ENCODE data around the gene LTK. TPM values are rescaled to one million over a fixed set of nuclear protein-coding genes. Genes with fewer than 3 reads are reported as not detected.
A peak's percentile ranks its signal among the peaks of the same experiment; 100 is the strongest.

Gene LTK
- total RNA-seq, 3 donors from 2014 or later (not counting 1 experiment from before 2014, with no cell fraction given), result 0.56 to 4.9 (median 1.7) TPM

DNA sequence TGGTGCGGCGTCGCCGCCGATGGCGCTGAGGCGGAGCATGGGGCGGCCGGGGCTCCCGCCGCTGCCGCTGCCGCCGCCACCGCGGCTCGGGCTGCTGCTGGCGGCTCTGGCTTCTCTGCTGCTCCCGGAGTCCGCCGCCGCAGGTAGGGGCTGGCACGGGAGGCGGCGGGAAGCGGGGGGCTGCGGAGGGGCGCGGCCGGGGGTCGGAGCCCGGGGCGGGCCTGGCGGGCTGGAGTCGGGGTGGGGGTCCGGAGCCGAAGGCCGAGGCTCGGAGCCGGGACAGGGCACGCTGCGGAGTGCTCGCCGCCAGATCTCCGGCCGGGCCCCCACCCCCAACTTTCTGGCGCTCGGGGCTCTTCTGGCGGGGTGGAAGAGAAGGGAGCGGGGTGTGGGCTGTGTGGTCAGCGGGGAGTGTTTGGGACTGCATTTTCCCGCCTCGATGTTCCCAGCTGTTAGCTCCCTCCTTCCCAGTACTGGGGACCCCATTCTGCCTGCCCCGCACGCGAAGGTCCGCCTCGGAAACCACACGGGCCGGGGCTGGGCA, 45.7 kb upstream of the LTK start:
- Histone ChIP-seq H3K9me3 (ENCODE audit: control insufficient read depth, insufficient read depth, low read length) (no peaks in the 10 kb centered on the region), H3K27ac (ENCODE audit: low read length) (no peak overlapping the region), H3K27me3 (ENCODE audit: control insufficient read depth, insufficient read depth, low read length) (peaks cover 23% of the 10 kb centered on the region), H3K4me3 (ENCODE audit: low read length) (no peak overlapping the region), H3K4me1 (ENCODE audit: control insufficient read depth, insufficient read depth, low read length) (peaks cover 21% of the 10 kb centered on the region), H3K36me3 (ENCODE audit: control insufficient read depth, insufficient read depth, low read length) (no peaks in the 10 kb centered on the region)
- peak in 1 of 3 donors; percentile 36 for ATAC-seq
- Mint-ChIP-seq H3K27me3 (ENCODE audit: low read depth in 2 of 2) (peaks cover 0 to 29% of the 10 kb centered on the region in 2 donors), H3K4me1 (peaks cover 11 to 26% of the 10 kb centered on the region in 2 donors), H3K36me3 (no peaks in the 10 kb centered on the region), H3K9me3 (no peaks in the 10 kb centered on the region), H3K4me3 (peak overlapping the region; percentile 90), H3K27ac (peak overlapping the region; percentile 56 to 95)
- intact Hi-C loops (cut with micrococcal nuclease), result loop anchor here (5.0 kb wide), 3 partner anchors 43 to 343 kb away; partner anchors contain the start of gene MAPKBP1
- TF ChIP-seq, protein P1, sequence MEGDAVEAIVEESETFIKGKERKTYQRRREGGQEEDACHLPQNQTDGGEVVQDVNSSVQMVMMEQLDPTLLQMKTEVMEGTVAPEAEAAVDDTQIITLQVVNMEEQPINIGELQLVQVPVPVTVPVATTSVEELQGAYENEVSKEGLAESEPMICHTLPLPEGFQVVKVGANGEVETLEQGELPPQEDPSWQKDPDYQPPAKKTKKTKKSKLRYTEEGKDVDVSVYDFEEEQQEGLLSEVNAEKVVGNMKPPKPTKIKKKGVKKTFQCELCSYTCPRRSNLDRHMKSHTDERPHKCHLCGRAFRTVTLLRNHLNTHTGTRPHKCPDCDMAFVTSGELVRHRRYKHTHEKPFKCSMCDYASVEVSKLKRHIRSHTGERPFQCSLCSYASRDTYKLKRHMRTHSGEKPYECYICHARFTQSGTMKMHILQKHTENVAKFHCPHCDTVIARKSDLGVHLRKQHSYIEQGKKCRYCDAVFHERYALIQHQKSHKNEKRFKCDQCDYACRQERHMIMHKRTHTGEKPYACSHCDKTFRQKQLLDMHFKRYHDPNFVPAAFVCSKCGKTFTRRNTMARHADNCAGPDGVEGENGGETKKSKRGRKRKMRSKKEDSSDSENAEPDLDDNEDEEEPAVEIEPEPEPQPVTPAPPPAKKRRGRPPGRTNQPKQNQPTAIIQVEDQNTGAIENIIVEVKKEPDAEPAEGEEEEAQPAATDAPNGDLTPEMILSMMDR (IDR thresholded peaks at IDR 0.05), result no peak
- WGBS (ENCODE audit: insufficient coverage), result under 1% methylated on average over 60 of the region's 60 CpGs
- no peak for DNase-seq

GRCh38 chr15:41558400-41559238, 45.0 kb upstream of the LTK start, which contains the start of gene TYRO3:
Gene TYRO3, plus strand, starts transcription at chr15:41559212. Its CDS starts 46 bp downstream, at chr15:41559258.
- Mint-ChIP-seq H3K36me3 (no peaks in the 10 kb centered on the region), H3K27ac (peak within 1 kb of the TSS; percentile 90 to 95), H3K4me1 (peaks cover 11 to 26% of the 10 kb centered on the region in 2 donors), H3K27me3 (ENCODE audit: low read depth in 2 of 2) (peaks cover 0 to 29% of the 10 kb centered on the region in 2 donors), H3K4me3 (peak within 1 kb of the TSS; percentile 94), H3K9me3 (no peaks in the 10 kb centered on the region)
- Histone ChIP-seq H3K4me3 (ENCODE audit: low read length) (peak within 1 kb of the TSS; percentile 7), H3K27ac (ENCODE audit: low read length) (peak within 1 kb of the TSS; percentile 10), H3K4me1 (ENCODE audit: control insufficient read depth, insufficient read depth, low read length) (peaks cover 21% of the 10 kb centered on the region), H3K9me3 (ENCODE audit: control insufficient read depth, insufficient read depth, low read length) (no peaks in the 10 kb centered on the region), H3K27me3 (ENCODE audit: control insufficient read depth, insufficient read depth, low read length) (peaks cover 23% of the 10 kb centered on the region), H3K36me3 (ENCODE audit: control insufficient read depth, insufficient read depth, low read length) (no peaks in the 10 kb centered on the region)
- 1% methylated on average over 81 of the region's 81 CpGs for WGBS (ENCODE audit: insufficient coverage)
- DNase-seq (peak; percentile 71 to 80), ATAC-seq (peak; percentile 47 to 63 (median 48))
- TF ChIP-seq, protein P1 (IDR thresholded peaks at IDR 0.05), result no peak
- intact Hi-C loops (cut with micrococcal nuclease), result loop anchor here (1.0 to 5.0 kb wide), 5 partner anchors 14 to 344 kb away; partner anchors contain the start of genes MAPKBP1, MGA and RPAP1

DNA sequence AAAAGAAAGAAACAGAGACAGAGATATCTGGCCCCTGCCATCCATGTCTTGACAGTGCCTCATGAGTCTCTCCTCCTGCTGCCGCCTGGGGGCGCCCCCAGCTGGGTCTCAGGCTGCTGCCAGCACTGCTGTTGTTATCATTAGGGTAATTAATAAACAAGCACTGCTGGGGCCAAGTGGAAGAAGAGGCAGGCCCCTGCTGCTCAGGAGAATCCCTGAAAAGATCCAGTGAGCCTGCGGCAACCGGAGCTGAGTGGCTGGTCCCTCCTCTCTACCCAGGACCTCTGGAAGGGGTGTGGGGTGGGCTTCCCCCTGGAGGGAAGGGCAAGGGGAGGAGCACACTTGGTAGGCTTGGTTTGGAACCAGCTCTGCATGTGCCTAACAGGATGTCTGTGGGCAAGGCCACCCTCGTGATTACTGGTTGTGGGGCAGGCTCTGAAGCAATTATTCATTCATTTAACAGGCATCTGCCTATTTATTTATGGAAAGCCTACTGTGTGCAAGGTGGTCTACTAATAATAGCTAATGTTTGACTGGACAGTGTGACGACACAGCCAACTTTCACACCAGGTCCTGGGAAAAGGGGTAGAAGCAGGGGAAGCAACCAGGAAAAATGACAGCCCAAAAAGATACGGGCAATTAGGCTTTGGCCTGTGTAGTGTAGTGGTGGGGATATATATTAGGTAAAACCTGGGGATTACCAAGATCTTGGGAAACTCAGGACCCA, 44.2 kb upstream of the LTK start:
- Mint-ChIP-seq H3K36me3 (no peaks in the 10 kb centered on the region), H3K27me3 (ENCODE audit: low read depth in 2 of 2) (peaks cover 0 to 26% of the 10 kb centered on the region in 2 donors)
- 5% methylated on average over 7 of the region's 7 CpGs for WGBS (ENCODE audit: insufficient coverage)

More for the DNA sequence above, 44.2 kb upstream of the LTK start:
- no peaks in the 10 kb centered on the region for H3K9me3 Mint-ChIP-seq
- H3K27ac Mint-ChIP-seq, result peak overlapping the region; percentile 90 to 95
- DNase-seq (peak; percentile 76 to 87), ATAC-seq (peak; percentile 84 to 92 (median 90))
- TF ChIP-seq, protein P1 (IDR thresholded peaks at IDR 0.05), result peak; percentile 97
- Histone ChIP-seq H3K27ac (ENCODE audit: low read length) (peak overlapping the region; percentile 10), H3K36me3 (ENCODE audit: control insufficient read depth, insufficient read depth, low read length) (no peaks in the 10 kb centered on the region), H3K4me3 (ENCODE audit: low read length) (no peak overlapping the region), H3K27me3 (ENCODE audit: control insufficient read depth, insufficient read depth, low read length) (peaks cover 23% of the 10 kb centered on the region), H3K4me1 (ENCODE audit: control insufficient read depth, insufficient read depth, low read length) (peaks cover 21% of the 10 kb centered on the region), H3K9me3 (ENCODE audit: control insufficient read depth, insufficient read depth, low read length) (no peaks in the 10 kb centered on the region)
- H3K4me3 Mint-ChIP-seq, result peak overlapping the region; percentile 94
- peaks cover 11 to 26% of the 10 kb centered on the region in 2 donors for H3K4me1 Mint-ChIP-seq
- intact Hi-C loops (cut with micrococcal nuclease), result loop anchor here (1.0 to 5.0 kb wide), 6 partner anchors 14 to 344 kb away; partner anchors contain the start of genes MAPKBP1, MGA and RPAP1

Measured in natural killer cell (primary cell).